Measurements from ENCODE around the gene AGL.

Gene AGL

DNA sequence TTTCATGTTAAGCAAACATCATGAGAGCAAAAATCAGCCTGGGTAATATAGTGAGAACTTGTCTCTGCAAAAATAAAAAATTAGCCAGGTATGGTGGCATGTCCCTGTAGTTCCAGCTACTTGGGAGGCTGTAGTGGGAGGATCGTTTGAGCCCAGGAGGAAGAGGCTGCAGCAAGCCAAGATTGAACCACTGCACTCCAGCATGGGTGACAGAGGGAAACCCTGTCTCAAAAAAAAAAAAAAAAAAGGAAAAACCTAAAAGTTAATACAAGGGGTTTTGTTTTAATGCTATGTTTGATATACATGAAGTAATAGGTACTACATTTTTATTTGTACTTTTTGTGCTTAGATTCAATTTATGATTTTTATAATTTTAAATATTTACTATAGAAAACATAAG, 92.6 kb downstream of the AGL start:
- Histone ChIP-seq H3K9me3 (no peaks in the 10 kb centered on the region), H3K27ac (no peak overlapping the region), H3K27me3 (no peaks in the 10 kb centered on the region), H3K4me1 (peaks cover 0 to 14% (median 0%) of the 10 kb centered on the region in 4 donors), H3K4me3 (no peak overlapping the region), H3K36me3 (no peaks in the 10 kb centered on the region)
- no peak for DNase-seq
- intact Hi-C loops (cut with DNase I; ENCODE audit: low total_unique reads) = no loop called here
- TF ChIP-seq, protein P1, sequence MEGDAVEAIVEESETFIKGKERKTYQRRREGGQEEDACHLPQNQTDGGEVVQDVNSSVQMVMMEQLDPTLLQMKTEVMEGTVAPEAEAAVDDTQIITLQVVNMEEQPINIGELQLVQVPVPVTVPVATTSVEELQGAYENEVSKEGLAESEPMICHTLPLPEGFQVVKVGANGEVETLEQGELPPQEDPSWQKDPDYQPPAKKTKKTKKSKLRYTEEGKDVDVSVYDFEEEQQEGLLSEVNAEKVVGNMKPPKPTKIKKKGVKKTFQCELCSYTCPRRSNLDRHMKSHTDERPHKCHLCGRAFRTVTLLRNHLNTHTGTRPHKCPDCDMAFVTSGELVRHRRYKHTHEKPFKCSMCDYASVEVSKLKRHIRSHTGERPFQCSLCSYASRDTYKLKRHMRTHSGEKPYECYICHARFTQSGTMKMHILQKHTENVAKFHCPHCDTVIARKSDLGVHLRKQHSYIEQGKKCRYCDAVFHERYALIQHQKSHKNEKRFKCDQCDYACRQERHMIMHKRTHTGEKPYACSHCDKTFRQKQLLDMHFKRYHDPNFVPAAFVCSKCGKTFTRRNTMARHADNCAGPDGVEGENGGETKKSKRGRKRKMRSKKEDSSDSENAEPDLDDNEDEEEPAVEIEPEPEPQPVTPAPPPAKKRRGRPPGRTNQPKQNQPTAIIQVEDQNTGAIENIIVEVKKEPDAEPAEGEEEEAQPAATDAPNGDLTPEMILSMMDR (IDR thresholded peaks at IDR 0.05) = no peak

DNA sequence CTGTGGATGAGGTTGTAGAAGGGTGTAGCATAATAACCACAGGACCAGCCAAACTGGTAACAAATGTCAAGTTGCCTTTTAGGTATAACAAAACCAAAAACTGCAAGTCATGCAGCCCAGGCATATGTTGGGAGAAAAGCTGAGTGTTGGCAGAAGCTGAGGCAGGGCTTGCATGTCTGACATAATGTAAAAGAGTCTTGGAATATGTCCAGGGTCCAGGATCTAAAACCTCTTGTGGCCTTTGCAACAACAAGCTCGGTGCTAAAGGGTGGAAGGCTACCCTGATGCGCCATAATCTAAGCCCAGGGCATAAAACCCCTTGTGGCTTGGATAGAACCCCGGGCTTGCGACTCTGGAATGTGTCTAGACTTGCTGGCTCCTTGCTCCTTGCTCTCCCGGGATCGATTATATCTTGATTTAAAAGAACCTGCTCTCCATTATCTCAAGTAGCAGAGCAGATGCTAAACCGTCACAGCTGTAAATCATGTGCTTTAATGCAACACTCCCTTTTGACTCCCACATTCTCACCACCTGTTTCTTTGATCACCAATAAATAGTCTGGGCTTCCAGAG, 93.1 kb downstream of the AGL start:
- no peak for DNase-seq
- intact Hi-C loops (cut with DNase I; ENCODE audit: low total_unique reads) = no loop called here
- H3K4me1 ChIP-seq = peaks cover 0 to 14% (median 0%) of the 10 kb centered on the region in 4 donors
- H3K27me3 ChIP-seq = no peaks in the 10 kb centered on the region
- TF ChIP-seq, protein P1 (IDR thresholded peaks at IDR 0.05) = no peak
- H3K4me3 ChIP-seq = no peak overlapping the region
- no peaks in the 10 kb centered on the region for H3K36me3 ChIP-seq
- no peaks in the 10 kb centered on the region for H3K9me3 ChIP-seq
- no peak overlapping the region for H3K27ac ChIP-seq

DNA sequence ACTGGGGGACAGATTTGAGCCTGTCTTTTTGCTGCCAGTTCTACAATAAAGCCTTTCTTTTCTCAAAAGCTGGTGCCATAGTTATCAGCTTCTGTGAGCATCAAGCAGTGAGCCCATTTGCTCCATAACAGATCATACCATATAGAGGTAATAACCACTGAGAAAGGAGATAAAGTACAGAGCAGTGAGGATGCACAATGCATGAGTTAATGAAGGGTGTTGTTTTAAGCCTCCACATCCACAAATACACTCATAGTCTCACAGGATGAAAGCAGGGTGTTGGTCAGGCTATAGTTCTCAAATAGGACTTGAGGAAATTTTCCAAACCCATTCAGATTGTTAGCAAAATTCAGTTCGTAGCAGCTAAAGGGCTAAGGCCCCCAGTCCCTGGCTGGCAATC, 94.0 kb downstream of the AGL start:
- peaks cover 0 to 14% (median 0%) of the 10 kb centered on the region in 4 donors for H3K4me1 ChIP-seq
- H3K4me3 ChIP-seq = no peak overlapping the region
- no peaks in the 10 kb centered on the region for H3K36me3 ChIP-seq
- TF ChIP-seq, protein P1 (IDR thresholded peaks at IDR 0.05) = no peak
- H3K9me3 ChIP-seq = no peaks in the 10 kb centered on the region
- no peaks in the 10 kb centered on the region for H3K27me3 ChIP-seq
- no peak for DNase-seq
- H3K27ac ChIP-seq = no peak overlapping the region
- intact Hi-C loops (cut with DNase I; ENCODE audit: low total_unique reads) = no loop called here

DNA sequence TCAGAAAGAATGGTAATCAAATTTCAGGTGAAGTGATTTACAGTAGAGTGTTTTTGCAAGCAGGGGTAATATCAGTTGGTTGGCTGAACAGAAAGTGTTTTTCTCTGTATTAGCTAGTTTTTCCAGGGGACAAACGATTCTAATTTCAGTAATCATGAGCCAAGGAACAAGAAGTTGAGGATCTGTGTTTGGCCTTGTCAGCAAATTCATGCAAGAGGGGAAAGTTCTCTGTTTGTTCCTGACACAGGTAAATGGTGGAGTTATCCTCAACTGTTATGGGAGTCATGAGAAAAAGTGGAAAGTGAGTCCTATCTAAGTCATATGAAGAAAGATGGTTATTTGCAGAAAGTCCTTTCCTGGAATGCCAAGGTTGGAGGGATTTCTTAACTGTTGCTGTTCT, 95.0 kb downstream of the AGL start:
- no peak overlapping the region for H3K27ac ChIP-seq
- TF ChIP-seq, protein P1 (IDR thresholded peaks at IDR 0.05) = no peak
- H3K9me3 ChIP-seq = no peaks in the 10 kb centered on the region
- intact Hi-C loops (cut with DNase I; ENCODE audit: low total_unique reads) = no loop called here
- H3K36me3 ChIP-seq = no peaks in the 10 kb centered on the region
- no peaks in the 10 kb centered on the region for H3K27me3 ChIP-seq
- H3K4me3 ChIP-seq = no peak overlapping the region
- H3K4me1 ChIP-seq = peaks cover 0 to 14% (median 0%) of the 10 kb centered on the region in 4 donors
- DNase-seq = no peak

DNA sequence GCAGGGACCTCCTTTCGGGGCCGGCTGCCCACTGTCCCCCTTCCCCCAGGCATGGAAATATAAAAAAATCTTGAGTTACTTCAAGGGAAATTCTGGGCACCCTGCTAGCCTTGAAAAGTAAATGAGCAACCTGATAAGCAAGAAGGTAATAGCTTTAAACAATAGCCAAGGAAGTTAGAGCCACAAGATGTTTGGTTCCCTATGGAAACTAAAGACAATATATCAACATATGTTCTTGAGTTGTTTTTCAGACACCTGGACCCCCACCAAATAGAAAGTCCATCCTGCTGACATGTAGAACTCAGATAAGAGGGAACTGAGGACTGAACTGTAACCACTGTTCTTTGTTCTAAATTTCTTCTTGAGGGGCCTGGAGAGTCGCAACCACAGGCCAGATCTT, 100.3 kb downstream of the AGL start:
- no peaks in the 10 kb centered on the region for H3K27me3 ChIP-seq
- no peak overlapping the region for H3K4me3 ChIP-seq
- H3K27ac ChIP-seq = no peak overlapping the region
- no peaks in the 10 kb centered on the region for H3K4me1 ChIP-seq
- no peaks in the 10 kb centered on the region for H3K9me3 ChIP-seq
- TF ChIP-seq, protein P1 (IDR thresholded peaks at IDR 0.05) = no peak
- DNase-seq = no peak
- intact Hi-C loops (cut with DNase I; ENCODE audit: low total_unique reads) = no loop called here
- H3K36me3 ChIP-seq = no peaks in the 10 kb centered on the region

DNA sequence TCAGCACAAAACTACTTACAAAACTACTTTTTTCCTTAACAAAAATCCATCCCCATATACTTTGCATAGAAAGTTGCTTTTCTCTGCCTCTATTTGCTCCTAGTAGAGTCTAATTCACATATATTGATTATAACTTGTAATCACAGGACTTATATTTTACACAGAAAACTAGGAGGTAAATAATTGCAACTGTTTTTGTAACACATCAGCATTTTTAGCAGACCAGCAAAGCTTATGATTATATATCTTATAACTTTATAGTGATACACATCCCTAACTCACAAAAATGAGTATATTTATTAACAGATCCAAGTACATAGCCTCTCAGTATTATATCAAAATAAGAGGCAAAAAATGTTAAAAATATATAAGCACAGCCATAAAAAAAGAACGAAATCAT, 102.4 kb downstream of the AGL start:
- no peak overlapping the region for H3K27ac ChIP-seq
- TF ChIP-seq, protein P1 (IDR thresholded peaks at IDR 0.05) = no peak
- no peak overlapping the region for H3K4me3 ChIP-seq
- no peak for DNase-seq
- intact Hi-C loops (cut with DNase I; ENCODE audit: low total_unique reads) = no loop called here
- H3K4me1 ChIP-seq = no peaks in the 10 kb centered on the region
- H3K36me3 ChIP-seq = no peaks in the 10 kb centered on the region
- H3K9me3 ChIP-seq = no peaks in the 10 kb centered on the region
- H3K27me3 ChIP-seq = no peaks in the 10 kb centered on the region

Measured in tibial artery (tissue), 4 donors.